Retina (tissue), 1 donor: ENCODE measurements around the gene DDR2.
"Not testable (repeated sequence)": the region's sequence is repeated elsewhere in the genome, so short reads cannot be mapped to it uniquely, and the experiment has no call there.

Source experiments
- DNase-seq: peaks from one replicate; pipeline ENCODE4 v3.0.0-alpha.2; 2016

Gene DDR2

GRCh38 chr1:162788783-162789182 is 156.5 kb downstream of the DDR2 start:
- DNase-seq: not testable (repeated sequence)

DNA sequence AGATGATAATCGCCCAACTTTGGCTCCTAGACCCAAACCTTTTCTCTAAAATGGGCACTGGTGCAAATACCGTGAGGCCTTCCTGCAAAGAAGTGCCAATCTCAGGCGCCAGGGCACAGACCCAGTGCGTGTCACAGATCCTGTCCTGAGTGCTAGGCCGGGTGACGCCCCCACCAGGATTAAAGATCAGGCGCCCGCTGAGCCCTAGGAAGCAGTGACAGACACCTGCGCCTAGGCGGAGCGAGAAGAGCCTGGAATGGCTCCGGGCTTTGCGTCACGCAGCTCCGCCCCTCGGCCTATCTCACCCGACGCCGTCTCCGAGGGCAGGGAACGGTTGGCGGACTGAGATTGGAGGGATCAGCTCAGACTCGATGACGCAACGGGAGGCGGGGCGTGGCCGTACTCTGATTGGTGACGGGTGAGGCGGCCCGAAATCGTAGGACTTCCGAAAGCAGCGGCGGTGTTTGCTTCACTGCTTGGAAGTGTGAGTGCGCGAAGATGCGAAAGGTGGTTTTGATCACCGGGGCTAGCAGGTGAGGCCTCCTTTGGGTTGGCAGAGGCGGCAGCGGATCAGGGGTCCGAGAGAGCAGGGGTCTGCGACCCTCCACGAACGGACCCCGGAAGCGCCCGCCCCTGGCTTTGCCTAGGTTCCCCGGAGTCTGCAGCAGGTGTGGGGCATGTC is 158.2 kb downstream of the DDR2 start, which contains the start of gene HSD17B7:
Gene HSD17B7 (plus strand): TSS at position 400 of the 682 bp plus-strand sequence. CDS start 99 bp downstream, at position 499.
- peak; percentile 85 for DNase-seq

DNA sequence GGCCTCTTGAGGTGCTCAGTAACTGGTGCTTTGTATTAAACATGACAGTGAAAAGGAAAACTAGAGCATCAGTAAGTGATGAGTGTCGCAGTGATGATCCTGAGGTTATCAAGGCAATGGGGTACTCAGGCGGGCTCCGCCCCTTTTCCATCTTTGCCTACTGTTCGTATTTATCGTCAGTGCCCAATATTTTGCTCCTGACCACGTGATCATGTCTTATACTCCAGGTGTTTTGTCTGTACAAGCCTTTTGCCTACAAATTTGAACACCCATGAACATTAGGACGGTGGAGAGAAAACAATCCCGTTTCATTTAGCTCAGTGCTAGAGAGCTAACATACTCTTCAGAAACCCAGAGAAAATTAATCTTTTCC is 158.7 kb downstream of the DDR2 start:
- DNase-seq: peak; percentile 23

- DNase-seq: not testable (repeated sequence)
Measured at GRCh38 chr1:162794284-162794683, 162.0 kb downstream of the DDR2 start.

DNA sequence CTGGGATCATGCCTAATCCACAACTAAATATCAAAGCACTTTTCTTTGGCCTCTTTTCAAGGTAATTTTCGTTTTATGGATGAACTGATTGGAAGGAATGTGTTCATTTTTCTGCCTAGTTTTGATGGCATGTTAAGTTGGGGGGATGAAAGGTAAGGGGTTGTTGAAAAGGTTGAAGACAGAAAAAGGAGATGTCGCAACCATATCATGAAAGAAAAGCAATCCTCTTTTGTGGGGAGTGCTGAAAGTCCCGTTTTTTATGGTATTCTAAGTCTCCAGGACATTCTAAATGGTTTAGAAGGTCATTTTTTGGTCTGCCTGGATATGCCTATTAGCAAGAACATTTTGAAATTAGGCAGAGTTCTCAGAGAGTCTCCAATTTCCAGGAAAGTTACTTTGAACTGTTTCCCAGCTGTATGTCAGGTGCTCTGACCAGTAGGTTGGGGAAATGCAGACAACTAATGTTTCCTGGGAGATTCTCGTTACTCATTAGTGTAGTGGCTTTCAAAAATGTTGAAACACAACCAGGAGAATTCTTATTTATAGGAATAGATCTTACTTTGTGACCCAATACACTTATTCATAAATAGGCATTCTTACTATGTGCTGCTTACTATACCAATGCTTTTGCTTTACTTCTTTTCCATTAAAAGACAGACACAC is 164.5 kb downstream of the DDR2 start:
- not testable (repeated sequence) for DNase-seq

DNA sequence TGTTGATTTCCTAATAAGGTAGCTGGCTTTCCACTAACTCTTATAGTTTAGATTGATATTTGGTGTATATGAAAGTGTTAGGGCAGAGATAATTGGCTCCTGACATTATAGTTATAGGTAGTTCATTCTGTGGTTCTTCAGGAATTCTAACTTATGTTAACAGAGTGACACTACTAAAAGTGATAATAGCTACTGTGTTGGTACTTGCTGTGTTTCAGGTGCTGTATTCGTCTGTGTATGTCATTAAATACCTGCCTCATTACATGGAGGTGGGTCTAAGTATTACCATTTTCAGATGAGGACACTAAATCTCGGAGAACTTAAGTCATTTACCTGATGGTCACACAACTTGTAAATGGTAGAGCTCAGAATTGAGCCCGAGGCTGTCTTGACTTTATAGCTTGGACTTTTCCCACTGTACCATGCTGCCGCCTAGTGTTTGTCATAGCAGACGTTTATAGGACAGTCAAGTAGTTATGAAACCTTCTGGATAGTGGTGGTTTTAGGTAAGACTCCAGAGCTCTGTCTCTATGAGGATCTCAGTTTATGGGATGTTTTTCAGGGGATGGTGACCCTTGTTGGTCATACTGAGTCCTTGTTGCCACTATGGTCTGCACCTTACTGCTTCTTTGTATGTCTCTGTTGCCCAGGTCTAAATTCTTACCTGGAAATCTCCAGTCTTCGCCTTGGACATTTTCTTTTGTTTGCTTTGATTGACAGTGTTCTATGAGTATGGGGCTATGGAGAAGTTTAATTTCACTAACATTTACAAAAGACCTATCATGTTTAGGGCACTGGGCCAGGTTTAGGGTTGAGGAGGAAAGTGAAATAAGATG is 167.9 kb downstream of the DDR2 start:
- peak; percentile 22 for DNase-seq

- not testable (repeated sequence) for DNase-seq
Measured at GRCh38 chr1:162807503-162807902, 175.2 kb downstream of the DDR2 start.

GRCh38 chr1:162812357-162812756 is 180.1 kb downstream of the DDR2 start:
- DNase-seq: not testable (repeated sequence)

DNA sequence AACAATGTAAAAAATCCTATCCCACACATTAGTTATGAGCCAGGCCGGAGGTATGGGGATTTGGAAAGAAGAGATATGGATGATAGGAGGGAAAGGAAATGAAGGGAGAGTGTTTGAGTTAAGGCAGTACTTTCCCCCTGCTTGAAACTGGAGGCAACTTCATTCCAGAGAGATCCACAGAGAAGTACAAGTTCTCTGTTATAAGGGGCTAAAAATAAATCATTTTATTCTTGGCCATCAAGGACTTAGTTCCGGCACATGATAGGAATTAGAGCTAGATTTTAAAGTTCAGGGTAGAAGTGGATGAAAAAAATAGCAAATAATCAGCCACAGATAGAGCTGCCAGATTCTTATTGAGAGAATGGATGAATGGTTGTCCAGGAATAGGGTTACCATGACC is 185.9 kb downstream of the DDR2 start:
- DNase-seq: not testable (repeated sequence)

- DNase-seq: not testable (repeated sequence)
Measured at GRCh38 chr1:162818666-162819065, 186.4 kb downstream of the DDR2 start.

GRCh38 chr1:162822391-162823200 is 190.3 kb downstream of the DDR2 start:
- DNase-seq: peak; percentile 62

DNA sequence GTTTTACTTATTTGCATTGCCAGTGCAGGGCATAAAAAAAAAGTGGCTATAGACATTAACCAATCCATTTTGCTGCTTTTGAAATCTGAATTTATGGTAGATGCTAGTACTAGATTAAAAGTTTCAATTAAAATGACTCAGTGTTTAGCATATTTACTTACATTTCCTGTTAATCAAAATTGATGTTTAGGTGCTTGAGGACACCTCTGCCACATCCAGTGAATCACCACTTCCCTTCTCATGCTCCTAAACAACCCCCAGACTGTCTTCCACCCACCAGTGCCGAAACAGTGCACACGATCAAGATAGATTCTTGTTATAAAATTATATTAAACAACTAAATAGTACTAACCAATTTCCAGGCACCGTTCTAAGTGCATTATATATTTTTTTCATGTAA is 191.0 kb downstream of the DDR2 start:
- DNase-seq: no peak

DNA sequence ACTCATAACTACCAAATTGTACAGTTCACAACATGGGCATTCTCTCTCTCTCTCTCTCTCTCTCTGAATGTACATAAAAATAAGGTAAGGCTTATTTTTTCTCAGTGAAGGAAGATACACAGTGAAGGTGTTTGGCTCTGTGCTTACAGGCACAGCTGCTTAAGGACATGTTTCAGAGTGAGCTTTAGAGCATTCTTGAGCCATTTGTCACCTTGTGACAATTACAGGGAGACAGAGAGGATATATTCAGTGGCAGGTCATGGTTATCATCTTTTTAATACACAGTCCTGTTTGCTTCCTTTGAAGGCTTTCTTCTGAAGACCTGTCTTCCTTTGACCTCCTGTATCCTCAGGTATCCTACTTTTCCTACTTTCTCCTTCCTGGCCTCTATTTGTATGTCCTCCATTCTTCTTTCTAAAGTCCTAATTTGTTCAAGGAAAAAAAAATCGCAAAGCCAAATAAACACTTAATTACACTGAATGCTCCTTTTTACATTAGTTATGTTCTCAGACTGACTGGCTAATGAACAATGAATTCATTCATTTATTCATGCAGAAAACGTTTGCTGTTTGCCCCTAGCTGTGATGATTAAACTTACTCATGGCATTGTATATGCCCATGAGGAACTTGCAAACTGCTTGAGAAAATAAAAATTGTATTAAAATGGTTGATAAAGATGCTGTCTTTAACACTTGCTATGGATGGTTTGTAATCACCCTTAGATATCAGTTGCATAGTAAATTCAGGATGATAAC is 191.7 kb downstream of the DDR2 start:
- no peak for DNase-seq

DNA sequence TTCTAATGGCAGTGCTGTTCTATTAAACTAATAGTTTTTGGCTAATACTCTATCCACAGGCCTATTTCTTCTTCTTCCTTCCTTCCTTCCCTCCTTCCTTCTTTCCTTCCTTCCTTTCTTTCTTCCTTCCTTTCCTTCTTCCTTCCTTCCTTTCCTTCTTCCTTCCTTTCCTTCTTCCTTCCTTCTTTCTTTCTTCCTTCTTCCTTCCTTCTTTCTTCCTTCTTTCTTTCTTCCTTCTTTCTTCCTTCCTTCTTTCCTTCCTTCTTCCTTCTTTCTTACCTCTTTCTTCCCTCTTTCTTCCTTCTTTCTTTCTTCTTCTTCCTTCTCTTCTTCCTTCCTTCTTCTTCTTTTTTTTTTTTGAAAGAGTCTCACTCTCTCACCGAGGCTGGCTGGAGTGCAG is 197.0 kb downstream of the DDR2 start:
- no peak for DNase-seq

GRCh38 chr1:162832470-162832869 is 200.2 kb downstream of the DDR2 start:
- no peak for DNase-seq

GRCh38 chr1:162835157-162835899 is 203.1 kb downstream of the DDR2 start:
- DNase-seq: no peak
